C1 segment of cervical spinal cord (tissue), 14 donors: ENCODE results near the gene ZNF566.

Source experiments
- DNase-seq, 14 donors: peaks; one replicate each; lab custom pipeline; 2025; lab: John Stamatoyannopoulos, UW

ZNF566 gene

DNA sequence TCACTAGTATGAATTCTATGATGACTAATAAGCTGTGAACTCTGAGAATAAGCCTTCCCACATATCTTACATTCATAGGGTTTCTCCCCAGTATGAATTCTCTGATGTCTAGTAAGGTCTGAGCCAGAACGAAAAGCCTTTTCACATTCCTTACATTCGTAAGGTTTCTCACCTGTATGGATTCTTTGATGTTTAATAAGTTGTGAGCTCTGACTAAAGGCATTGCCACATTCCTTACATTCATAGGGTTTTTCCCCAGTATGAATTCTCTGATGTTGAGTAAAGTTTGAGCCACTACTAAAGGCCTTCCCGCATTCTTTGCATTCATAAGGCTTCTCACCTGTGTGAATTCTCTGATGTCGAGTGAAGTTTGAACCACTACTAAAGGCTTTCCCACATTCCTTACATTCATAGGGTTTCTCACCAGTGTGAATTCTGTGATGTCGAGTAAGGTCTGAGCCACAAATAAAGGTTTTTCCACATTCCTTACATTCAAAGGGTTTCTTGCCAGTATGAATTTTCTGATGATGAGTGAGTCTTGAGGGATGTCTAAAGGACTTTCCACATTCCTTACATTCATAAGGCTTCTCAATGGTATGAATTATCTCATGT lies 40.2 kb downstream of the ZNF566 start:
- DNase-seq = no peak

DNA sequence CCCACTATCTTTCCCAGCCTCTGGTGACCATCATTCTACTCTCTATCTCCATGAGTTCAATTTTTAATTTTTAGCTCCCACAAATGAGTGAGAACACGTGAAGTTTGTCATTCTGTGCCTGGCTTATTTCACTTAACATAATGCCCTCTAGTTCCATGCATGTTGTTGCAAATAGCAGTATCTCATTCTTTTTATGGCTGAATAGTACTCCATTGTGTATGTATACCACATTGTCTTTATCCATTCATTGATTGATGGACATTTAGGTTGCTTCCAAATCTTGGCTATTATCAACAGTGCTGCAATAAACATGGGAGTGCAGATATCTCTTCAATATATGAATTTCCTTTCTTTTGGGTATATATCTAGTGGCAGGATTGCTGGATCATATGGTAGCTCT lies 48.0 kb downstream of the ZNF566 start:
- no peak for DNase-seq

DNA sequence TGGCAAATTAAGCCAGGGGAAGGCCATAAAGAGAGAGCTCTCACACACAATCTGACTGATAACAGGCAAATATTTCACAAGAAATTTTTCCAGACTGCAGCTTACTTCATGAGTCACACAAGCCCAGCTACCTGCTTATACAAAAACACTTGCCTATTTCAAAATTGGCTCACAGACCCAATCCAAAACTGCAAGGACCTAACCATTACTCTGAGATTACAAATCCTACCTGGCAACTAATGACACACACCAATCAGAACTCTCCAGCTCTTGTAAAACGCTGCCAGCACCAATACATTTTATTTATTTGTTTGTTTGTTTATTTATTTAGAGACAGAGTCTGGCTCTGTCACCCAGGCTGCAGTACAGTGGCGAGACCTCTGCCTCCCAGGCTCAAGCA lies 52.8 kb downstream of the ZNF566 start:
- DNase-seq = no peak

DNA sequence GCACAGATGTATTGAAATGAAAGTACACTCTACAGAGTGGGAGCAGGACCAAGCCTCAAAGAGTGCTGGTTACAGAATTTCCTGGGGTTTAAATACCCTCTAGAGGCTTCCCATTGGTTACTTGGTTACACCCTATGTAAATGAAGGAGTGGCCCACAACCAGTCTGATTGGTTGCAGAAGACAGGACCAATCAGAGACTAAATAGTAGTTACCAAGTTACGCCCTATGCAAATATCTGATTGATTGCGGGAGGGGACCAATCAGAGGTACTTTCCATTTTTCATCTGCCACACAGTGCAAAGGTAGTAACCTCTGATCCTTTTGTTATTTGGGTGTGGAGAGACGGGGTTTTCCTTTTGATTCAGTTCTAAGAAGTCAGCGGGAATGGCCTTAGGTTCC lies 65.4 kb downstream of the ZNF566 start:
- no peak for DNase-seq

DNA sequence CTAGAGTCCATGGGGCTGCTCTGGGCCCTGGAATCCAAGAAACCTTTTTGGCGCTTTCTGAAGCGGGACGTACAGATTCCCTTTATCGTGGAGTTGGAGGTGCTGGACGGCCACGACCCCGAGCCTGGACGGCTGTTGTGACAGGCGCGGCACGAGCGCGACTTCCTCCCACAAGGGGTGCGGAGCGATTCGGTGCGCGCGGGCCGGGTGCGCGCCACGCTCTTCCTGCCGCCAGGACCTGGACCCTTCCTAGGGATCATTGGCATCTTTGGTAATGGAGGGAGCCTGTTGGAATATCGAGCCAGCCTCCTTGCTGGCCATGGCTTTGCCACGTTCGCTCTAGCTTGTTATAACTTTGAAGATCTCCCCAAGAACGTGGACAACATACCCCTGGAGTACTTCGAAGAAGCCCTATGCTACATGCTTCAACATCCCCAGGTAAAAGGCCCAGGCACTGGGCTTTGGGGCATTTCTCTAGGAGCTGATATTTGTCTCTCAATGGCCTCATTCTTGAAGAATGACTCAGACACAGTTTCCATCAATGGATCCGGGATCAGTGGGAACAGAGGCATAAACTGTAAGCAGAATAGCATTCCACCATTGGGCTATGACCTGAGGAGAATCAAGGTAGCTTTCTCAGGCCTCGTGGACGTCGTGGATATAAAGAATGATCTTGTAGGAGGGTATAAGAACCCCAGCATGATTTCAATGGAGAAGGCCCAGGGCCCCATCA lies 67.4 kb downstream of the ZNF566 start:
- DNase-seq = no peak

DNA sequence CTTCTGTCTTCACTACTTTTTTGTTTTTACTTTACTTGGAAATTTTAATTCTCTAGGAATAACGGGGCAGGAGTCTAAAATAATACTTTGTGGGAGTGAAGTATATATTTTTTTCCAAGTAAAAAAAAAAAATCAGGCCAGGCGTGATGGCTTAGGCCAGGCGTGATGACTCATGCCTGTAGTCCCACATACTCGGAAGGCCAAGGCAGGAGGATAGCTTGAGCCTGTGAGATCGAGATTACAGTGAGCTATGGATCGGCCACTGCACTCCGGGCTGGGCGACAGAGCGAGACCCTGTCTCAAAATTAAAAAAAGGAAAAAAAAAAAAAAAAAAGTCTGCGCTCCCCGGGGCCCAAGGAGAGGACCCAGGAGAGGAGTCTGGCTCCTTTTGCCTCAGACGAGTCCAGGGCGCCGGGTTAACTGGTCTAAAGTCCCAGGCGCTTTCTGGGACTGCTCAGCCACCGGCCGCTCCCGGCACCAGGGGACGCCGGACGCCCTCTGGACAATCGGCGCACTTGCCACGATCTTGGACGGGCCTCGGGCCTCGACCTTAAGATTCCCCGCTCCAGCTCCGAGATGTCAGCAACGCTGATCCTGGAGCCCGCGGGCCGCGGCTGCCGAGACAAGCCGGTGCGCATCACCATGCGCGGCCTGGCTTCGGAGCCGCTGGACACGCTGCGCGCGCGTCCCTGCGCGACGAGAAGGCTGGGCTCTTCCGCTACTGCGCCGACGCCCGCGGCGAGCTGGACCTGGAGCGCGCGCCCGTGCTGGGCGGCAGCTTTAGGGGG lies 68.2 kb downstream of the ZNF566 start:
- DNase-seq = peak in 2 of 14 donors; percentile 8 to 31

DNA sequence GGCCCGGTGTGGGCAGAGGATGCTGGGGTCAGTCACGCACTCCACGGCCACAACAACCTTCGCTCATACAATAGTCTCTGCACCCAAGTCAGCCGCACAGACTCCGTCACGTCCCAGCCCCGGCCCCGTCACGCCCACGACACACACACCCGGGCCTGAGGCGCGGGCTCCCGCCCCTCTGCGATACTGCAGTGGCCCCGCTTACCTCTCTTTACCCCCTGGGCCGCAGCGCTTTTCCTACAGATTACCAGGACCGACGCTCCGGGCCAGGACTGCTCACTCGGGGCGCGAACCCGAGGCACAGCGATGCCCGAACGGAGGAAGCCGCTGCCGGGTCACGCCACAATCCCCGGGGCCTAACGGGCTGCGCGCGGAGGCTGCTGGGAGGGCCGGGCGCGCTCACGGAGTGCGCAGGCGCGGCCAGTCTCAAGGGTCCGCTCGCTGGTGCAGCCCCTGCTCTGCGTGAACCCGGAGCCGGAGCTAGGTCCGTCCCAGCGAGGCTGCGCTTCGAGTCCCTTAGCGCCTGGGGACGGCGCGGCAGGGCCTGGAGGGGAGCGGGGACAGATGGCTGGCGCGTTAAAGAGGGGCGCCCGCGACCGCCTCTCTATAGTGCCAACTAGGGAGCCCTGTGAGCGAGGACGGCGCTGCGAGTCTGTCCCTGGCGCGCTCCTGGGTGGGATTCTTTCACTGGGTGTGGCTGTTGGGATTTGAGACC lies 70.9 kb downstream of the ZNF566 start, which contains the start of gene ZFP82:
TSS of gene ZFP82 (minus strand) at position 358 of the 715 bp plus-strand sequence. CDS start 8,855 bp downstream, outside the sequence.
- peak in 13 of 14 donors; percentile 27 to 89 (median 72) for DNase-seq

DNA sequence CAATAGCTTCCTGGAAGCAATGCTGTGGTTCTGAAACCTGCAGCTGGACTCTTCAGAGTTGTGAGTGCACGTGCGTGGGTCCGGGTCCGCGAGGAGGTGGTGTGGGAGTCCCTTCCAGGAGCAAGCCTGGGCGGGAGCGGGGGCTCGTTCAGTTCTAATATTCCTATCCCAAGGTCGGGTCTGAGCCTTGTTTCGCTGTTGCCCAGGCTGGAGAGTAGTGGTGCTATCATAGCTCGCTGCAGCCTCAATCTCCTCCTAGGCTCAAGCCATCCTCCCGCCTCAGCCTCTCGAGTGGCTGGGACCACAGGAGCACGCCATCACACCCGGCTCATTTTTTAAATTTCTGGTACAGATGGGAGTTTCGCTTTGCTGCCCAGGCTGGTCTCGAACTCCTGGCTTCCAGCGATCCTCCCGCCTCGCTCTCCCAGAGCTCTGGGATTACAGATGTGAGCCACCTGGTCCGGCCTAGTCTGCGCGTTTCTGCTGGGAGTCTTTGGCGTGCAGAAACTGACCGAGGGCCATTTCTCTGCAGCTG lies 71.5 kb downstream of the ZNF566 start:
- DNase-seq = peak in 2 of 14 donors; percentile 29 to 69

DNA sequence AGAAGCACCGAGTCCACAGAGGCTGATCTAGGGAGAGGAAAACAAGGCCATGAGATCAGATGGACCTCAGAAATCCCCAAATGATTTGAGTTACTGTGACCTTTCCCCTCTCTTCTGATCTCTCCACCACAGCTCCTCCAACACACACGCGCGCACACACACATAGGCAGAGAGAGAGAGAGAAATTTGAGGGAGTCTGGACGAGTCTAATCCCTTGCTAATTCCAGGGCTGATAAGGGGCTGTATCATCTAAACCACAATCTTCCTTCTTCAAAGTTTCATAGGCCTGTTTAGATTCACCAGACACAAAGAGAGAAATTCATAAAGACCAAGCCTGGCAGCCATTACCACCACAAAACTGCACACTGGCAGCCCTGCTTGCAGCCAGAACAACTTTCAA lies 79.5 kb downstream of the ZNF566 start:
- DNase-seq = no peak

DNA sequence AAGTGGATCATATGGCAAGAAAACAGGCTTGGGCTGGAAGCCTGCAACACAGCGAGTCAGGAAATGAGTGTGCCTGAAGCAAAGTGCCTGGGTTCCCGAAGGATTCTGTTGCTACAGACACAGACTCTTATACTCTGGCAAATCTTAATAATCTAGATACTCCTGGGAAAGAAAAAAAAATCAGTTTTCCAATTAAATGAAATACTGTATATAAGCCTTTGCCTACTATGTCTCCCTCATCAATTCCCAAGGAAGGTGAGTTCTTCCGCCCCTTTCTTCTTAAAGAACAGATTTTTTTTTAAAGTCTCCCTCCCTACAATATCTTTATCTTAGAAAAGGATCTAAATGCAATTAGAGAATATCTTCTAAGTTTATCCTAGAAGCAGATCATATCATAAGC lies 81.3 kb downstream of the ZNF566 start:
- DNase-seq = no peak

DNA sequence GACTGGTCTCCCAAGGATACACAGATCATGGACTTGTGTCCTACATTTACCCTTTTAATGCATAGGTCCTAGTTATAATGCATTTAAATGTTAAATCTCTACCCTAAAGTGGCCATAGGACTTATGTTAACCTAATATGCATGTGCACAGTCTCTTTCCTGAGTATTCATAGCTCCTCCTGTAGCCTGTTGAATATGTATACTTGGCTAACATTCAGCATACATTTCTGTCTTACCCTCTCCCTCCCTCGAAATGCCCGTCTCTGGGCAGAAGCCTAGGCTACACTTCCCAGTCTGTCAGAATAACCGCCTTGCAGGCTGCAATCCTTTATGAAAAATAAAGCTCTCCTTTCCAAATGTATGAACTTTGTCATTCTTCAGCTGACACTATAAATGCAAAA lies 84.9 kb downstream of the ZNF566 start:
- no peak for DNase-seq

DNA sequence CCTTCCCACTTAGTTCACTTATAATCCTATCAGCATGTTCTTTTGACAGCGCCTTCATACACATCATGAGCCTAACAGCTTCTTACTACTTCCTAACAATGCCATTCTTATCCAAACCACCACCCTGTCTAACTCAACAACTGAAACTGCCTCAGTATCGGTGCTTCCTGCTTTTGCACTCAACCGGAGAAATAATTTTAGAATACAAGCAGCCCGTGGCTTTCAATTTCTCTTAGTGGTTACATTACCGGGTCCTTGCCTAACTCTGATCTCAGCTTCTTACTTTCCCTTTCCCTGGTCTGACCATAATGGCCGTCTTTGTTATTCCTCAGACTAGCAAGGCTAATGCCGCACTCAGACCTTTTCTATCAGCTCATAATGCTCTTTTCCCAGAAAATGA lies 87.9 kb downstream of the ZNF566 start:
- no peak for DNase-seq

DNA sequence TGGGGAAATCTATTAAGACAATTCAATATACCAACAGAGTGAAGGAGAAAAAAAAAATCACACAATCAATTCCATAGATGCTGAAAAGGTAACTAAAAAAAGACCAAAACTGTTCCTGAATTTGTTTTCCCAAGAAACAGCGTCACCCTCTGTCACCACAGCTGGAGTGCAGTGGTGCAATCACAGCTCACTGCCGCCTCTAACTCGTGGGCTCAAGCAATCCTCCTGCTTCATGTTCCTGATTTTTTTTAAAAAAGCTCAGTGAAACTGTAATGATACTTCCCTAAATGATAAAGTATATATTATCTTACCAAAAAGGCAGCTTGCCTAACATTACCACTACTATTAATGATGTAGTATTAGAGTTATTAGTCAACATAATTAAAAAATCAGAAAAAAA lies 90.8 kb downstream of the ZNF566 start:
- DNase-seq = no peak
